ENCODE measurements around the gene SLC16A4.
"Not testable (repeated sequence)": the region's sequence is repeated elsewhere in the genome, so short reads cannot be mapped to it uniquely, and the experiment has no call there.

SLC16A4 gene

GRCh38 chr1:110407260-110408210 lies 16.7 kb upstream of the SLC16A4 start, which contains the start of gene LAMTOR5:
Gene LAMTOR5, minus strand, starts transcription at chr1:110407694. Its CDS starts 74 bp downstream, at chr1:110407620.
- DNase-seq, result peak; percentile 79

GRCh38 chr1:110406407-110406806 lies 15.6 kb upstream of the SLC16A4 start:
- not testable (repeated sequence) for DNase-seq

- no peak for DNase-seq
Measured at GRCh38 chr1:110404401-110404800, 13.6 kb upstream of the SLC16A4 start.

- no peak for DNase-seq
Measured at GRCh38 chr1:110403805-110404204, 13.0 kb upstream of the SLC16A4 start.

GRCh38 chr1:110396259-110396958 lies 5.6 kb upstream of the SLC16A4 start:
- DNase-seq, result not testable (repeated sequence)

GRCh38 chr1:110394493-110394820 lies 3.6 kb upstream of the SLC16A4 start:
- DNase-seq, result no peak

GRCh38 chr1:110393691-110394492 lies 3.1 kb upstream of the SLC16A4 start:
- DNase-seq, result no peak

- no peak for DNase-seq
Measured at GRCh38 chr1:110393286-110393685, 2.5 kb upstream of the SLC16A4 start.

- DNase-seq, result no peak
Measured at GRCh38 chr1:110390096-110390495, 730 bp downstream of the SLC16A4 start.

GRCh38 chr1:110387048-110387754 lies 3.6 kb downstream of the SLC16A4 start:
- no peak for DNase-seq

GRCh38 chr1:110385369-110385768 lies 5.5 kb downstream of the SLC16A4 start:
- no peak for DNase-seq

GRCh38 chr1:110384581-110385321 lies 6.1 kb downstream of the SLC16A4 start:
- DNase-seq, result no peak

- no peak for DNase-seq
Measured at GRCh38 chr1:110383251-110383990, 7.4 kb downstream of the SLC16A4 start.

- DNase-seq, result no peak
Measured at GRCh38 chr1:110380672-110381283, 10.0 kb downstream of the SLC16A4 start.

GRCh38 chr1:110375490-110375889 lies 15.3 kb downstream of the SLC16A4 start:
- no peak for DNase-seq

- no peak for DNase-seq
Measured at GRCh38 chr1:110370827-110371226, 20.0 kb downstream of the SLC16A4 start.

- DNase-seq, result no peak
Measured at GRCh38 chr1:110364221-110364620, 26.6 kb downstream of the SLC16A4 start.

- DNase-seq, result no peak
Measured at GRCh38 chr1:110361856-110362255, 29.0 kb downstream of the SLC16A4 start.

- no peak for DNase-seq
Measured at GRCh38 chr1:110360431-110360830, 30.4 kb downstream of the SLC16A4 start.

- no peak for DNase-seq
Measured at GRCh38 chr1:110356379-110356778, 34.4 kb downstream of the SLC16A4 start.

- no peak for DNase-seq
Measured at GRCh38 chr1:110355321-110355720, 35.5 kb downstream of the SLC16A4 start.

All from NCI-H2171 (cell line).